ENCODE data around the gene KCNAB2.

Gene KCNAB2

DNA sequence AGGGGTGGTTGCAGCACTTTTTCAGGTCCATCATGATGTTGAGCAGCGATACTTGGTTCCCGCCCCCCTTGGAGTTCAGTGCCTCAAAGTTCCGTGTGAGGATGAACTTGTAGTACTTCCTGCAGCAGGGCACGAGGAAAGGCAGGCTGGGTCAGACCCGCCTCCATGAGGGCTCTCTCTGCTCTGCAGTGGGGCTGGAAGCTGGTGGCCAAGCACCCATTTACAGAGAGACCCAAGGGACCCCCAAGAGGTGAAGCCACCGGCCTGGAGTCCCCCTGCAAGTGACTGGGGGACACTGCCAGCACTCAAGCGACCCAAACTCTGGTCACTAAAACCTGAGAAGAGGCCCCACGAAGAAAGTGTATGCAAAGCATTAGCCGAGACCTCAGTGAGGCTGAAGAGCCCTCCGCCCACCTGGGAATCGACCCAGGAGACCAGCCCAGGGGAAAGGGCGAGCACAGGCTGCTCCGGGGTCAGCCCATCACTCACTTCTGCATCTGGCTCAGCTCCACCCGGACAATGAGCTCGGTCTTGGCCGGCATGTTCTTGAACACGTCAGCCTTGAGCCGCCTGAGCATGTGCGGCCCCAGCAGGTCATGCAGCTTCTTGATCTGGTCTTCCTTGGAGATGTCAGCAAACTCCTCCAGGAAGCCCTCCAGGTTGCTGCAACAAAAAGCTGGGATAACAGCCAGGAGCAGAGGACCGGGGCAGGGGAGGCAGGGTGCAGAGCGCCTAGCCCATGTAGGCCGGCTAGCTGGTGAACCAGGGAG is 89.2 kb downstream of the KCNAB2 start:
- DNase-seq: no peak

- no peak for DNase-seq
Measured at GRCh38 chr1:6136516-6137220, 91.0 kb downstream of the KCNAB2 start.

DNA sequence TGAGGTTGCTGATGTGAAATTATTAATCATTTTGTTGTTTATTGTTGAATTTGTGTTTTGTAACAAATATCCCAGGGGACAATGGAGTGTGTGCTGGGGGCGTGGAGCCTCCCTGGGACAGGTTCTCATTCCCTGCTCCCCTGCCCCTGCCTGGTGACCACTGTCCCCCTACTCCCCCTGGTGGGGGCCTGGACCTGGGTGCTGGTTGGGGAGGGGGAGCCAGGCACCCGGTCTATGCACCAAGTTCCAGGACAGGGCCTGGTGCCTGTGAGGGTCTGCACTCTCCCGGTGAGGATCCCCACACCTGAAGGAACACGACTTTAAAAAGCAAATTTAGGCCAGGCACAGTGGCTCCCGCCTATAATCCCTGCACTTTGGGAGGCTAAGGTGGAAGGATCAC is 92.1 kb downstream of the KCNAB2 start:
- no peak for DNase-seq

DNA sequence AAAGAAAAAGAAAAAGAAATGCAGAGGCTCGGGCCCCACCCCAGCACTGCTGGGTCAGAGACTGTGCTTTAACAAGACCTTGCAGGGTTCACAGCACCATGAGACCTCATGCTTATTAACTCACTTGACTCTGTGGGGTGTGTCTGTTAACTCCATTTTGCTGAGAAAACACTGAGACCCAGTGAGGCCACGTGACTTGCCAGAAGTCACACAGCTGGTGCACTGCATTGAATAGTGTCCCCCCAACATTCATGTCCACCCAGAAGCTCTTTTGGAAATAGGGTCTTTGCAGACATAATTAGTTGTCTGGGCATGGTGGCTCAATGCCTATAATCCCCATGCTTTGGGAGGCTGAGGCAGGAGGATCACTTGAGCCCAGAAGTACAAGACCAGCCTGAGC is 94.7 kb downstream of the KCNAB2 start:
- no peak for DNase-seq

GRCh38 chr1:6141592-6141991 is 95.9 kb downstream of the KCNAB2 start:
- DNase-seq: no peak

DNA sequence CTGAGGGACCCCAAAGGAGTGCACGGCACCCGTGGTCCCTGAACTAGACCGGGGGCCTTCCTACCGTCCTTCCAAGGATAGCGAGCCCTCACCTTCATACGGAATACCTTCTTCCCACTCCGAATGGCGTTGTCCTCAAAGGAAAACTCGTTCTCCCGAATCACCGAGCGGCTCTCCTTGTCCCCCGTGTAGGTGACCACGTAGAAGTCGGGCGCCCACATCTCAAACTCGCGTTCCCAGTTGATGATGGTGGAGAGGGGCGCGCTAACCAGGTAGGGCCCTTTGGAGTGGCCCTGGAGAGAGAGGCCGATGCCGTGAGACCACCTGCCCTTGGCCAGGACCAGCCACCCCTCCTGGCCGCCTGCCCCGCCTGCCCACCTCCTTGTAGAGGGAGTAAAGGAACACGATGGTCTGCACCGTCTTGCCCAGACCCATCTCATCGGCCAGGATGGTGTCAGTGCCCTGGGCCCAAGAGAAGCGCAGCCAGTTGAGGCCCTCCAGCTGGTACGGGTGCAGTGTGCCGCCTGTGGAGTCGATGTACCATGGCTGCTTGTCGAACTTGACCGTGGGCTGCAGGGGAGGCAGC is 96.4 kb downstream of the KCNAB2 start:
- no peak for DNase-seq

DNA sequence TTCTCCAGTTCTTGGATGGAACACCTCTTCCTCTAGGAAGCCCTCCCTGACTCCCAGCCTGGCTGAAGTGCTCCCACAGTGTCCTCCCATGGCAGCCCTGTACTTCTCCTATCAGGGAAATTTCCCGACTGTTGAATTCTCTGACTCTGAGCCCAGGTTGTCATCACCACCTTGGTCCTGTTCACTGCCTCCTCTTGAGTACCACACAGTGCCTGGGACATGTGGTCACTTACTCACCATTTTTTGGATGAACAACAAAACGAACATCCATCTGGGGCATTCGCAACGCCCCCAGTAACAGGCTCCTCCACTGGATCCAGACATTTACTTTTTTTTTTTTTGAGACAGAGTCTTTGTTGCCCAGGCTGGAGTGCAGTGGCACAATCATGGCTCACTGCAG is 97.0 kb downstream of the KCNAB2 start:
- DNase-seq: no peak

DNA sequence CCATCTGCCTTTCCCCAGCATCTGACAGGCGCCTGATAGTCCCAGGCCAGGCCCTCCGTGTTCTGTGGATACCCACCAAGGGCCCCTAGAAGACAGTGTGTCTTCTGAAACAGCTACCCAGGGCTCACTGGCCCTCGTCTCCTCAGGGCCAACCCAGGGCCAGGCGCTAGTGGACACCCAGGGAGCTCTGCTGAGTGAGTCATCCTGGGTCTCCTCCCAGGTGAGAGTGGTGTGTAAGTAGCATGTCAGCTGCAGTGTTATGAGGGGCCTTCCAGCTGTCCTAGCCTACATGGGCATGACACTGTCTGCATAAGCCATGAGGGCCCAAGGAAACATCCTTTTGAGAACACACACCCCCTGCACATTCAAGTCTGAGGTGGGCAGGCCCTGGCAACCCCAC is 97.7 kb downstream of the KCNAB2 start:
- DNase-seq: no peak

GRCh38 chr1:6144175-6144574 is 98.5 kb downstream of the KCNAB2 start:
- DNase-seq: no peak

- no peak for DNase-seq
Measured at GRCh38 chr1:6144647-6145395, 99.1 kb downstream of the KCNAB2 start.

DNA sequence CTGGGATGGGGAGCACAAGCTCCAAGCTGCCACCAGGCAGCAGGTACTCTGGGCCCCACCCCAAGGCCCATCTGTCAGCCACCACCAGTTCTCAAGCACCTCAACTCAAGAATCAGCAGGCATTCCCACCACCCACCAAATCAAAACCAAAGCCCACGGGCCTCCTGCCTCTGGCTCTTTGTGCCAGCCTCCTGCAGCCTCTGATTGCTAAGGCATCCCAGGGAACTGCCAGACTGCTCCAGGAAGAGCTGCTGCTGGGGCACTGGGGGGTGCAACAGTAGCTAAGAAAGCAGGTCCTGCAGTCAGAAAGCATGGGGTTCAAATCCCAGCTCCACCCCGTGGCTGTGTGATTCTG is 99.7 kb downstream of the KCNAB2 start:
- DNase-seq: no peak

GRCh38 chr1:6145864-6146410 is 100.2 kb downstream of the KCNAB2 start:
- no peak for DNase-seq

DNA sequence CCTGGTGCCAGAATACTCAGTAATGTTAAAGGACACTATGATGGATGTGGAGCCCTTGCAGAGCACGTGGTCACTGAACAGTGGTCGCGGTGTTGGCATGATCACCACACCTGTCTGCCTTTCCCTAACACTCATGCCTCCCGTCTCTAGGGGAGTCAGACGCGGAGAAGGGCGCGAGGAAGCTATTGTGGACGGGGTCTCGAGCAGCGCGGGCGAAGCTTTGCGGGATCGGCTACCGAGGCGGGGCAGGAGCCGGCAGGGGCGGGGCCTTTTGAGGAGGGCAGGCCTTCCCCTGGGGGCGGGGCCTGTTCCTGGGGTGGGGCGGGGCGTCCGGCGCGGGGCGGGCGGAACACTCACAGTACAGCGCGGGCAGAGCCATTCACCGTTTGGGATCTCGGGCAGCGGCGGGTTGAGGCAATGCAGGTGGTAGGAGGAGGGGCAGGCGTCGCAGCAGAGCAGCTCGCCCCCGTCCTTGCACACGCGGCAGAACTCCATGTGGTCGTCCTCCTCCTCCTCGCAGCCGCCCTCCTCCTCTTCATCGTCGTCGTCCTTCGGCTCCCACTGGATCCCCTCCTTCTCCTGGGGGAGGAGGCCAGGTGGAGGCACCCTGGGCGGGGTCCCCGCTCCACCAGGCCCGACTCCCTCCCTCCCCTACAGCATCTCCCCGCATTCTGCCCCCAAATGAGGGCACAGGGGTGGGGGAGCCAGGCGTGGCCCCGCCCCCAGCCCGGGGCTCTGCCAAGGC is 103.0 kb downstream of the KCNAB2 start:
- DNase-seq: peak; percentile 78

GRCh38 chr1:6149597-6149996 is 103.9 kb downstream of the KCNAB2 start:
- no peak for DNase-seq

- no peak for DNase-seq
Measured at GRCh38 chr1:6150006-6150938, 104.6 kb downstream of the KCNAB2 start.
